DOHH2 (cell line): Measurements from ENCODE around the gene GMPPA.

Experiments
- H3F3A ChIP-seq: fragments of 200-600 bp; sonication (generic), shearing (Covaris generic); 2 replicates; pipeline ENCODE4 v1.6.0; 2016; ENCODE audit warnings: antibody characterized with exemption, mild to moderate bottlenecking; ENCODE audit not compliant: control insufficient read depth, insufficient read depth
- H3K27ac ChIP-seq: fragments of 200-600 bp; sonication (generic); 2 replicates; pipeline ENCODE4 v1.5.1; 2014; ENCODE audit warnings: low read depth, mild to moderate bottlenecking, low read length, moderate library complexity
- H3K27me3 ChIP-seq: fragments of 200-600 bp; sonication (generic); 2 replicates; pipeline ENCODE4 v1.6.1; 2014; ENCODE audit warnings: mild to moderate bottlenecking, low read length, mixed read lengths; ENCODE audit not compliant: control insufficient read depth
- H3K36me3 ChIP-seq: fragments of 200-600 bp; sonication (generic); 2 replicates; pipeline ENCODE4 v1.6.1; 2014; ENCODE audit warnings: mild to moderate bottlenecking, low read length, moderate library complexity, mixed read lengths; ENCODE audit not compliant: control insufficient read depth
- H3K4me1 ChIP-seq: fragments of 200-600 bp; sonication (generic); 2 replicates; pipeline ENCODE4 v1.6.1; 2014; ENCODE audit warnings: mild to moderate bottlenecking, low read length, mixed read lengths; ENCODE audit not compliant: control insufficient read depth
- H3K4me2 ChIP-seq: fragments of 200-600 bp; sonication (generic); 2 replicates; pipeline ENCODE4 v1.6.0; 2014; ENCODE audit warnings: mild to moderate bottlenecking, low read length, moderate library complexity
- H3K4me3 ChIP-seq: fragments of 200-600 bp; sonication (generic); 2 replicates; pipeline ENCODE4 v1.5.1; 2014; ENCODE audit warnings: mild to moderate bottlenecking, low read length, mixed read lengths
- H3K79me2 ChIP-seq: fragments of 200-600 bp; sonication (generic); 2 replicates; pipeline ENCODE4 v1.6.1; 2014; ENCODE audit warnings: mild to moderate bottlenecking, low read length, mixed read lengths; ENCODE audit not compliant: control insufficient read depth
- H3K9me2 ChIP-seq: fragments of 200-600 bp; sonication (generic); replicated peaks from 2 replicates; pipeline ENCODE4 v1.6.1; 2014; ENCODE audit warnings: mild to moderate bottlenecking, low read length, mixed read lengths; ENCODE audit not compliant: control insufficient read depth
- H3K9me3 ChIP-seq: fragments of 200-600 bp; sonication (generic); 2 replicates; pipeline ENCODE4 v1.6.1; 2014; ENCODE audit warnings: antibody characterized with exemption, low read length, mixed read lengths; ENCODE audit not compliant: control insufficient read depth, insufficient read depth
- H4K20me1 ChIP-seq: fragments of 200-600 bp; sonication (generic); 2 replicates; pipeline ENCODE4 v1.6.0; 2014; ENCODE audit warnings: low read depth, mild to moderate bottlenecking, antibody characterized with exemption, low read length, moderate library complexity; ENCODE audit not compliant: control insufficient read depth, insufficient read depth
- CTCF ChIP-seq: fragments of 200-600 bp; sonication (generic); IDR thresholded peaks from one replicate; pipeline ENCODE4 v1.5.1; 2014; ENCODE audit warnings: antibody characterized with exemption, mild to moderate bottlenecking, low read depth, low read length; ENCODE audit not compliant: poor library complexity, severe bottlenecking
- EZH2phosphoT487 ChIP-seq: fragments of 200-600 bp; sonication (generic); IDR thresholded peaks from 2 replicates; pipeline ENCODE4 v1.6.1; 2017; ENCODE audit warnings: borderline replicate concordance, mild to moderate bottlenecking, antibody characterized with exemption, low read length, moderate library complexity, mixed read lengths

GMPPA gene

GRCh38 chr2:219457784-219458369 lies 40.8 kb upstream of the GMPPA start:
- Histone ChIP-seq H3K27me3 (peaks cover 3% of the 10 kb centered on the region; the same call in 1 of the 2 replicates), H3K4me2 (no peak overlapping the region), H3K36me3 (no peaks in the 10 kb centered on the region), H3K9me2 (no peaks in the 10 kb centered on the region), H3K9me3 (no peaks in the 10 kb centered on the region), H4K20me1 (no peaks in the 10 kb centered on the region), H3F3A (no peaks in the 10 kb centered on the region), H3K4me3 (no peak overlapping the region), H3K27ac (no peak overlapping the region), H3K4me1 (peaks cover 7% of the 10 kb centered on the region), H3K79me2 (no peaks in the 10 kb centered on the region)
- TF ChIP-seq EZH2phosphoT487 = no peak
- peak; percentile 39 for TF ChIP-seq CTCF

- no peaks in the 10 kb centered on the region for H3K9me3 ChIP-seq
- peaks cover 7% of the 10 kb centered on the region for H3K4me1 ChIP-seq
- no peaks in the 10 kb centered on the region for H3F3A ChIP-seq
- no peaks in the 10 kb centered on the region for H3K79me2 ChIP-seq
- H3K9me2 ChIP-seq = no peaks in the 10 kb centered on the region
- no peaks in the 10 kb centered on the region for H3K27me3 ChIP-seq
- no peaks in the 10 kb centered on the region for H3K36me3 ChIP-seq
- no peak overlapping the region for H3K4me2 ChIP-seq
- H4K20me1 ChIP-seq = no peaks in the 10 kb centered on the region
- H3K27ac ChIP-seq = no peak overlapping the region
- no peak overlapping the region for H3K4me3 ChIP-seq
- TF ChIP-seq CTCF (no peak), EZH2phosphoT487 (no peak)
These were observed 39.7 kb upstream of the GMPPA start for GRCh38 chr2:219458996-219459395.

GRCh38 chr2:219459460-219460311 lies 39.0 kb upstream of the GMPPA start:
- Histone ChIP-seq H3K79me2 (no peaks in the 10 kb centered on the region), H3F3A (no peaks in the 10 kb centered on the region), H3K4me1 (peaks cover 7% of the 10 kb centered on the region), H4K20me1 (no peaks in the 10 kb centered on the region), H3K4me3 (no peak overlapping the region), H3K27ac (no peak overlapping the region), H3K9me3 (no peaks in the 10 kb centered on the region), H3K27me3 (no peaks in the 10 kb centered on the region), H3K36me3 (no peaks in the 10 kb centered on the region), H3K9me2 (no peaks in the 10 kb centered on the region), H3K4me2 (no peak overlapping the region)
- TF ChIP-seq EZH2phosphoT487 (no peak), CTCF (peak; percentile 94)
